ENCODE results near the gene LDLR.
"Not testable (repeated sequence)": the region's sequence is repeated elsewhere in the genome, so short reads cannot be mapped to it uniquely, and the experiment has no call there.

LDLR gene

GRCh38 chr19:11103667-11104066 is 14.4 kb downstream of the LDLR start:
- not testable (repeated sequence) for DNase-seq (ENCODE audit: low read depth in 4 of 4, low spot score in 1 of 4)

- DNase-seq (ENCODE audit: low read depth in 4 of 4, low spot score in 1 of 4), result no peak
These were observed 15.9 kb downstream of the LDLR start for GRCh38 chr19:11105014-11105636.

- no peak for DNase-seq (ENCODE audit: low read depth in 4 of 4, low spot score in 1 of 4)
These were observed 17.2 kb downstream of the LDLR start for GRCh38 chr19:11106477-11106876.

GRCh38 chr19:11108746-11109145 is 19.5 kb downstream of the LDLR start:
- no peak for DNase-seq (ENCODE audit: low read depth in 4 of 4, low spot score in 1 of 4)

GRCh38 chr19:11111117-11111770 is 22.0 kb downstream of the LDLR start:
- no peak for DNase-seq (ENCODE audit: low read depth in 4 of 4, low spot score in 1 of 4)

- no peak for DNase-seq (ENCODE audit: low read depth in 4 of 4, low spot score in 1 of 4)
These were observed 22.5 kb downstream of the LDLR start for GRCh38 chr19:11111771-11112144.

- no peak for DNase-seq (ENCODE audit: low read depth in 4 of 4, low spot score in 1 of 4)
These were observed 24.0 kb downstream of the LDLR start for GRCh38 chr19:11113140-11113708.

GRCh38 chr19:11115042-11115441 is 25.8 kb downstream of the LDLR start:
- no peak for DNase-seq (ENCODE audit: low read depth in 4 of 4, low spot score in 1 of 4)

GRCh38 chr19:11115895-11116446 is 26.7 kb downstream of the LDLR start:
- DNase-seq (ENCODE audit: low read depth in 4 of 4, low spot score in 1 of 4), result no peak

- no peak for DNase-seq (ENCODE audit: low read depth in 4 of 4, low spot score in 1 of 4)
These were observed 27.2 kb downstream of the LDLR start for GRCh38 chr19:11116507-11116906.

GRCh38 chr19:11121963-11122362 is 32.7 kb downstream of the LDLR start:
- DNase-seq (ENCODE audit: low read depth in 4 of 4, low spot score in 1 of 4), result not testable (repeated sequence)

GRCh38 chr19:11123114-11123513 is 33.9 kb downstream of the LDLR start:
- DNase-seq (ENCODE audit: low read depth in 4 of 4, low spot score in 1 of 4), result no peak

- not testable (repeated sequence) for DNase-seq (ENCODE audit: low read depth in 4 of 4, low spot score in 1 of 4)
These were observed 34.9 kb downstream of the LDLR start for GRCh38 chr19:11124157-11124556.

- DNase-seq (ENCODE audit: low read depth in 4 of 4, low spot score in 1 of 4), result peak; percentile 63 to 69 (median 66)
These were observed 36.9 kb downstream of the LDLR start for GRCh38 chr19:11125994-11126685.

- no peak for DNase-seq (ENCODE audit: low read depth in 4 of 4, low spot score in 1 of 4)
These were observed 38.6 kb downstream of the LDLR start for GRCh38 chr19:11127905-11128304.

GRCh38 chr19:11130824-11131455 is 41.7 kb downstream of the LDLR start:
- DNase-seq (ENCODE audit: low read depth in 4 of 4, low spot score in 1 of 4), result peak; percentile 39 to 61 (median 56)

GRCh38 chr19:11131471-11131870 is 42.2 kb downstream of the LDLR start:
- no peak for DNase-seq (ENCODE audit: low read depth in 4 of 4, low spot score in 1 of 4)

GRCh38 chr19:11136400-11137101 is 47.3 kb downstream of the LDLR start:
- DNase-seq (ENCODE audit: low read depth in 4 of 4, low spot score in 1 of 4), result no peak

- DNase-seq (ENCODE audit: low read depth in 4 of 4, low spot score in 1 of 4), result peak in 3 of 4 experiments; percentile 16 to 46 (median 32)
These were observed 48.5 kb downstream of the LDLR start for GRCh38 chr19:11137542-11138384.

Data from stimulated activated CD4-positive, alpha-beta T cell treated with anti-CD3 and anti-CD28 coated beads, Interleukin-1b, Interleukin-23, amount 100 ng/mL, for 24 hours (primary cell).